HFFc6 (cell line): ENCODE measurements around the gene CFAP53. TPM values are rescaled to one million over a fixed set of nuclear protein-coding genes. Genes with fewer than 3 reads are reported as not detected.

Source experiments
- DNase-seq: peaks from one replicate; pipeline ENCODE4 v3.0.0-alpha.2; 2018
- H3K27ac Mint-ChIP-seq: 2 replicates; pipeline ENCODE4 v1.8.0; 2020; ENCODE audit warnings: mild to moderate bottlenecking, mixed read lengths
- H3K27me3 Mint-ChIP-seq: 2 replicates; pipeline ENCODE4 v1.8.0; 2021; ENCODE audit warnings: mild to moderate bottlenecking, moderate library complexity, mixed read lengths; ENCODE audit not compliant: insufficient read depth
- H3K36me3 Mint-ChIP-seq: 2 replicates; pipeline ENCODE4 v1.8.0; 2021; ENCODE audit warnings: low read depth, mixed read lengths
- H3K4me1 Mint-ChIP-seq: 2 replicates; pipeline ENCODE4 v1.8.0; 2020; ENCODE audit warnings: low read depth, mixed read lengths
- H3K4me3 Mint-ChIP-seq: 2 replicates; pipeline ENCODE4 v1.8.0; 2020; ENCODE audit warnings: mild to moderate bottlenecking, moderate library complexity, mixed read lengths
- H3K9me3 Mint-ChIP-seq: 2 replicates; pipeline ENCODE4 v1.8.0; 2020; ENCODE audit warnings: mild to moderate bottlenecking, mixed read lengths
- CTCF ChIP-seq: fragments of 200-600 bp; sonication (generic); IDR thresholded peaks from 2 replicates; pipeline ENCODE4 v1.5.0; 2021; ENCODE audit warnings: antibody characterized with exemption, mild to moderate bottlenecking
- total RNA-seq, 6 experiments: library from RNA; stranded (reverse); fragmentation: NEBNext Ultra II Directional; extraction: Animal tissue kit (Norgen Biotek cat#: 25700); gene quantifications; 2 replicates in 1 of 6; 3 replicates in 5 of 6; pipeline ENCODE4 v1.2.3, GENCODE V29; 2021

CFAP53 gene
- total RNA-seq, 6 experiments from 2014 or later, result 0.10 to 0.17 (median 0.14) TPM; not detected in 3

DNA sequence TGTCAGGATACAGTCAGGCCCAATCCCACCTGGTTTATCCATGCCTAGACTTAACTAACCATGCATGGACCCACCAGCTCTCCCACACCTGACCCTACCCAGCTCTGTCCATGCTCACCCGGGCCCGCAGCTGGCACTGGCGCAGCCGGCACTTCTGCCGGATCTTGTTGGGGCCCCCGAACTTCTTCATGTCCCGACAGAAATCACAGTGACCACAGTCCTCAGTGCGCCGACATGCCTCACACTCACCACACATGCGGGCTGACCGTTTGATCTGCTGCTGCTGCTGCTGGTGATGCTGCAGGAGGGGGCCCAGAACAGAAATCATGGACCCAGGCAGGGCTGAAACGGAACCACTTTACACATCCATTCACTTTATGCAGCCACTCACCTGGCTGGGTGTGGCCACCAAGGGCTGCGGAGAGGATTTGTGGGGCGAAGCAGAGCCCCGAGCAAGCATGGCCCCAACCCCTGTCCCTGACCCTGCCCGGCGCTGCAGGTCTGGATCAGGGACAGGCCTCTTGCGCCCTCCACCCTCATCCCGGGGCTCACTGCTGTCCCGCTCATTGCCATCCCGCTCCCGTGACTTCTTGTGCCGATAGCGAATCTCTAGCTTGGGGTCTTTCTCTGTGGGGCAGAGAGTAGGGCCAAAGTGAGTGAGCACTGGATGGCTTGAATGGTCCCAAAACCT is 19.5 kb upstream of the CFAP53 start:
- H3K27ac Mint-ChIP-seq, result peak overlapping the region; percentile 88
- peaks cover 27% of the 10 kb centered on the region for H3K4me1 Mint-ChIP-seq
- TF ChIP-seq CTCF, result no peak
- peaks cover 8% of the 10 kb centered on the region for H3K27me3 Mint-ChIP-seq
- peak overlapping the region; percentile 100 for H3K4me3 Mint-ChIP-seq
- no peaks in the 10 kb centered on the region for H3K9me3 Mint-ChIP-seq
- DNase-seq, result no peak
- H3K36me3 Mint-ChIP-seq, result peaks cover 45% of the 10 kb centered on the region

DNA sequence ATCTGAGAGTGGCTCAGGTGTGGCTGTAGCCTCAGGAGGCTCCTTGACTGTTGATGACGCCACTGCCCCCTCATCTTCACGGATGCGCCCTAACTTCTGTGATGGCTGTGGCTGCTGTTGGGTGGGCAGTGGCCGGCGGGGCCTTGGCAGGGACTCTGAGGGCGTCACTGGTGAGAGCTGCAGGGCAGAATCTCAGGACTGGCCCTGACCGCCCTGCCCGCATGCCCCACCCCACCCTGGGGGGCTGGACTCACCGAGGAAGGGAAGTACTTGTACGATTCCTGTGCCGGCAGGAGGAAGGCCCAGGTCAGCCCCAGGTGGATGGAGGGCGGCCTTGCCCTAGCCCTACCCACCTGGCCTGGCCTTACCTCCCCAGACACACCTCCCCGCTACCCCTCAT is 18.8 kb upstream of the CFAP53 start:
- TF ChIP-seq CTCF, result no peak
- peaks cover 8% of the 10 kb centered on the region for H3K27me3 Mint-ChIP-seq
- no peak overlapping the region for H3K27ac Mint-ChIP-seq
- H3K4me1 Mint-ChIP-seq, result peaks cover 34% of the 10 kb centered on the region
- no peak overlapping the region for H3K4me3 Mint-ChIP-seq
- DNase-seq, result no peak
- H3K36me3 Mint-ChIP-seq, result peaks cover 52% of the 10 kb centered on the region
- H3K9me3 Mint-ChIP-seq, result no peaks in the 10 kb centered on the region

DNA sequence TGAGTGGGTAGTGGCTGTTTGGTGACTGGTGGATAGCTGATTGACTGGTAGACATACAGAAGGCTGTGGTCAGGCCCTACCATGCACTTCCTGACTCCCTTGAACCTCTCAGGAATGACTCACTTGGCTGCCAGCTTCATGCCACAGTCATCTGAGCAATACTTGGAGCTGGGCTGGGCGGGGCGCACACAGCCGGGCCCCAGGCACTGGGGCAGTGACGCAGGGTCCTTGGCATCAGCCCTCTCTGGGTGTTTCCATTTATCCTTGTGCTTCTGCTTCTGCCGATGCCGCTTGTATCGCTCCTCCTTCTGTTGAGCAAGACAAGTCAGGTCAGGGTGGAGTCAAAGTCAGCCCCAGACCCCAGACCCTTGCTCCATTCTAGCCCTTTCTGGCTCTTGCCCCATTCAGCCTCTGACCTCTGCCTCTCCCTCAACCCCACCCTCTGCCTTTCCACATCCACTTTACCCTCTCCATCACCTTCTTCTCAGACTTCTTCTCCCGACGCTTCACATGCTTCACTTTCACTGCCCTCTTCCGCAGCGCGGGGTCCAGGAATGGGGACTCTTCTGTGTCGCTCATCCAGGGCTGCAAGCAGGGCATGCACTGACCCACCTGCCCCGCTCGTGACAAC is 18.1 kb upstream of the CFAP53 start:
- Mint-ChIP-seq H3K4me1 (peaks cover 39% of the 10 kb centered on the region), H3K4me3 (no peak overlapping the region), H3K27ac (peak overlapping the region; percentile 38; the same call in 1 of the 2 replicates), H3K9me3 (no peaks in the 10 kb centered on the region), H3K27me3 (peaks cover 8% of the 10 kb centered on the region), H3K36me3 (peaks cover 53% of the 10 kb centered on the region)
- TF ChIP-seq CTCF, result no peak
- no peak for DNase-seq

DNA sequence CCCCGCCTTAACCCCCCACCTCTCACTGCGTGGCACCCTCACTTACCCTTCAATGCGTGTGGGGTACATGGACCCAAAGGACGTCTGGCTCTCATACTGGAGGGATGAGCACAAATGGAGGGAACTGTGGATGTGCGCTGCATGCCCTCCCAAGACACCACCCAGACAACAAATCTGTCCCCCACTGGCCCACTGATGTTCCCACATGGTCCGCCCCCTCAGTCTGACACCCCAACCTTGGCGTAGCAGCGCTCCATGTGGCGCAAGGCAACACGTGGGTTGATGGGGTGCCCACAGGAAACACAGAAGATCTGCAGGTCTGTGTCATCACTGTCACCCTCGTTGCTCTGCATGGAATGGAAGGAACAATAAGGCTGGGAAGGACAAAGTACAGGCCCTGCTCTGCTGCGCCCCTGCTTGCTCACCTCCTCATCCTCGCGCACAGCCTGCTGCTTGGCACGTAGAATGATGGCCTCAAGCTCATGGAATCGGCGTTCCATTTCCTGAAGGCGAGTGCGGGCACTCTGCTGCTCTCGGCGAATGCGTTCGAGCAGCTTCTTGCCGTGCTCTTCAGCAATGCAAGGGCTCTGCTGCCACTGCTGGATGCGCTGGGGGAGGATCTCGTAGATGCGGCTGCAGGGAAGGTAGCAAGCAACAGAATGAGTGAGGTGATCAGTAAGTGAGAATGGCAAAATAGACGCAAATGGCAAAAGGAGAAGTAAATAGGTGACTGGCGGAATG is 17.3 kb upstream of the CFAP53 start:
- DNase-seq, result no peak
- peak overlapping the region; percentile 38; the same call in 1 of the 2 replicates for H3K27ac Mint-ChIP-seq
- peaks cover 60% of the 10 kb centered on the region for H3K36me3 Mint-ChIP-seq
- H3K27me3 Mint-ChIP-seq, result peaks cover 8% of the 10 kb centered on the region
- peaks cover 47% of the 10 kb centered on the region for H3K4me1 Mint-ChIP-seq
- H3K9me3 Mint-ChIP-seq, result no peaks in the 10 kb centered on the region
- no peak for TF ChIP-seq CTCF
- H3K4me3 Mint-ChIP-seq, result no peak overlapping the region

DNA sequence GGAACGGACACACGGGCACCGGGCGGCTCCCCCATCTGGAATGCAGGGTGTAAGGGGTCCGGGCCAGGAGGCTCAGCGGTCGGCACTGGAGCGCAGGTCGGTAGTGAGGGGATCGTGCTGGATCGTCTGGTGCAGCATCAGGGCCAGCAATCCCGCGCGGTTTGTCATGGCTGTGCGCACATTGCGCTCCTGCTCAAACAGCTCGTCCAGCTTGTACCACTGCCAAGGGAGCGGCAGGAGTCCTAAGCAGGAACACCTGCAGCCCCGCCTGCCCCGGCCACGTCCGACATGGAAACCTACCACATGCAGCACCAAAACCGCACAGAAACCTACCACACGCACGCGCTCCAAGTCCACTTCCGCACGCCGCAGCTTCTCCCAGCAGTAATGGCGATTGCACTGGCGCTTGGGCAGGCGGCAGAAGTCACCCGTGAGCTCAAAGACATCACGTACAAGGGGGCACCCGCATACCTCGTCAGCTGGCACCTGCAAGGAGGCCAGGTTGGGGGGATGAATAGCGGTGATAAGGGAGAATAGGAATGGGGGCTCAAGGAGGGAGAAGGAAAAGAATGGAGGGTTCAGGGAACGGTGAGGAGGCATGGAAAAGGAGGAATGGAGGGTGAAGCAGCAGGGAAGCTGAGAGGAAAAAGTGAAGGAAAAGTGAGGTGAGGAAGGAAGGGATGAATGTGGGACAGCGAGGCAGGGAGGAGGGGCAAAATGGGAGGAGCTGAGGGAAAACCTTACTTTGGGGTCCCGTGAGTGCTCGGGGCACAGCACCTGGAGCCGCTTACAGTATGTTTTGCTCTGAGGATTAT is 16.4 kb upstream of the CFAP53 start:
- TF ChIP-seq CTCF, result no peak
- DNase-seq, result no peak
- no peaks in the 10 kb centered on the region for H3K9me3 Mint-ChIP-seq
- H3K4me1 Mint-ChIP-seq, result peaks cover 54% of the 10 kb centered on the region
- H3K27me3 Mint-ChIP-seq, result peaks cover 8% of the 10 kb centered on the region; the same call in 1 of the 2 replicates
- peaks cover 63% of the 10 kb centered on the region for H3K36me3 Mint-ChIP-seq
- peak overlapping the region; percentile 5; the same call in 1 of the 2 replicates for H3K4me3 Mint-ChIP-seq
- no peak overlapping the region for H3K27ac Mint-ChIP-seq
